T follicular helper cell (primary cell): Measurements from ENCODE around the gene MBTPS1.

Experiments used
- DNase-seq: peaks from one replicate; pipeline ENCODE4 v3.0.0-alpha.2; 2020; ENCODE audit warnings: low read depth

Gene MBTPS1

DNA sequence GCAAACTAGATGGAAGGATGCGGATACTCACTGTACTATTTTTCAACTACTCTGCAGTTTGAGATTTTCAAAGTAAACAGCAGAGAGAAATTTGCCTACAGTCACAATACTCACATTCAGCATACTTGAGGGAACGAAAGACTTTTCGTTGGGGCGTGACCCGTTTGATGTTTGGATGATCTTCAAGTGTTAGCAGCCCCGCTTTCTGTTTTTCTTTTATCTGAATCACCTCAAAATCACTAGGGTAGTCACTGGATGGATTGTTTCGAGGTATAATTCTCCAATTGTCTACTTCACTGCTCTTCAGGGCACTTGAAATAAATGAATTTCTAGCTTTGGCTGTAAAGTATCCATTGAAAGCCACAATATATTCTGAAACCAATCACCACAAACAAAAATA, 17.8 kb downstream of the MBTPS1 start:
- DNase-seq, result no peak

DNA sequence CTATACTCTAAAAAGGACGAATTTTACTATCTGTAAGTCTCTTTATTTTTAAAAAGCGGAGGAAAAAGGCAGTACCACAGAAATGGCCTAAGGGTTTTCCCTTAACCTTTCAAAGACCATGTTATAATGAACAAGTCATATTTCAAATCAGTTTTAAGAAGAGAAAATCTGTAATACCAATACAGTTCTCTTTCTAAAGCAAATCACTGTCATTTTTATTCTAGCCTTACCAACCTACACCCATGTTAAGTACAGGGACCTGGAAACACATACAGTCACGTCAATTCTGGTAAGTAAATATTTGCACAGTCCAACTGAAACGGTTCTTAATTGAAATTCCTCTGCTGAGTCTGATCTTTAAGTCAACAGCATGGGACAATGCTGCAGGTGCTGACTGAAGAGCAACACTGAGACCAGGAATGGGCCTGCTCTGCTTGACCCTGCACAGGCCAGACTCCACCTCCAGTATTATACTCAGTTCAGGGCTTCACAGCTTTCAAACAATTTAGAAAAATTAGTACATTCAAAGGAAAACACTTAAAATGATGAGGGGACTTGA, 20.2 kb downstream of the MBTPS1 start:
- DNase-seq, result no peak

DNA sequence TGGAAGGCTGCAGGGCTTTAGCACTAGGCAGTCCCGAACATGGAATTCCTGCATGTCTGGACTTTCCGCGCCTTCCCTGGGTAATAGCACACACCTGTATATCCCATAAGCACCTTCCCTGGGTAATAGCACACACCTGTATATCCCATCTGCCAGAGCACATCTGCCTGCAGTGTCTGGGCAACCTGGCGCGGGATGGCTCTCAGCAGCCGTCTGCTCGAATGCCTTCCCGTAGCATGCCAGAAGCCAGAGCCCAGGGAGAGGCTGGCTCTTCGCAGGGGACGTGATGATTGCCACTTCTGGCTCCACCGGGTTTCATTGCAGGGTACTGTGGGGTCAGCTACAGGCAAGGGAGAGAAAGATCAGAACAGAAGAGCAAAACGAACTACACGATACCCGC, 21.3 kb downstream of the MBTPS1 start:
- no peak for DNase-seq

DNA sequence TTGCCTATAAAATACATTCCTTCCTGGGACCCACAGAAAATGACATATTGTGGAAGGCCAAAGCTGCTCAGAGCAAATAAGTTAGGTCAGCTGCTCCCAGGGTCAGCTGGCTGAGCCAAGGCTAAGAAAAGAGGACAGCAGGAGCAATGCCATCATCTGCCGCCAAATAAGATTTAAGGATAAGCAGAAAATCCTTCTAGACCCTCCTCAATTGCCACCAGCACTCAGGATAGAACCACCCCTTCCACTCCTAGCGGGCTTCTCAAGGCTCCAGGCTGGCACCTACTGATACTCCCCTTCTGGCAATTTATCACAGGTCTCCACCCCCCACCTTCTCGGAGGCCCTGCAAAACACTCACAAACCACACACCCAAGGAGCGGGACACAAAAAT, 22.9 kb downstream of the MBTPS1 start:
- DNase-seq, result no peak

DNA sequence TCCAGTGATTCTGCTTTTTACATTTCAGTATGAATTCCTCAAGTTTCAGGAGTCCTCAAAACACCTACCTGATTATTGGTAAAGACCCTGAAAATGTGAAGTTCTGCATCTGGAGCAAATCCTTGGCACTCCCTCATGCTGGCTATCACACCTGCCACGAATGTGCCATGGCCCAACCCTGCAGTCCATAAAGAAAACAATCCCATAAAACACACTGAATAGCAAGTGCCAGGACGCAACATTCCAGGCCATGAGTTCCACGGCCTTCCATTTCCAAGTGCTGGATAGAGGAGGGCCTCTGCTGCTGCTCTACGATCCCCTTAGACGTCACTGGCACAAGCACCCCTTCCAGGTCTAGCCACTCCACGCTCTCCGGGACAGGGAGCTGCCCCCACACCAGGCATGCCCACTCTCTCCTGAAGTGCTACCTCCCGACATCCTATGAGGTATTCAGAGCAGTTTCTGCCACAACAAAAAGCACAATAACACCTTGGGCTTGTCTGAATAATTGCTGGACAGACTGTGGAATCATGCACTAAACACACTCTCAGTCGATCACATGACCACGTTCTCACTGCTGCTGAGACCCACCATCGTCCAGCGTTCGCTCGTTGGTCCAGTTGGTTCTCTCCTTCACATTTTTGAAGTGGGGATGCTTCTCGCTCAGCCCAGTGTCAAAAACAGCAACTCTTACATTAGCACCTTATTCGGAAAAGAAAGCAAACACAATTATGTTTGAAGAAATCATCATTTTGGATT, 23.4 kb downstream of the MBTPS1 start:
- DNase-seq, result no peak

DNA sequence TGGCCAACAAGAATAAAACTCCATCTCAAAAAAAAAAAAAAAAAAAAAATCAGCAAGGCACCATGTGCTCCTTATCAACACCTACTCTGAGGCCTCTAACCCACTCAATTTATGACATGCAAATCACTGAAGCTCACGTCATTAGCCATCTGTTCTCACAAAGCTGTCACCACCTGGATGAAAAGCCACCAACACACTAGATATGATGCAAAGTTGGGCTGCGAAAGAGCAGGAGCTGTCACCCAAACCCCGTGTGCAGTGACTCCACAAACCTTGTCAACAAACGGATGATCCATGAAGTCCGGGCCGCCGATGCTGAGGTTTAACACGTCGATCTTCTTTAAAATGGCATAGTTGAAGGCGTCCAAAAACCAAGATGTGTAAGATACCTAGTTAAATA, 25.3 kb downstream of the MBTPS1 start:
- no peak for DNase-seq

DNA sequence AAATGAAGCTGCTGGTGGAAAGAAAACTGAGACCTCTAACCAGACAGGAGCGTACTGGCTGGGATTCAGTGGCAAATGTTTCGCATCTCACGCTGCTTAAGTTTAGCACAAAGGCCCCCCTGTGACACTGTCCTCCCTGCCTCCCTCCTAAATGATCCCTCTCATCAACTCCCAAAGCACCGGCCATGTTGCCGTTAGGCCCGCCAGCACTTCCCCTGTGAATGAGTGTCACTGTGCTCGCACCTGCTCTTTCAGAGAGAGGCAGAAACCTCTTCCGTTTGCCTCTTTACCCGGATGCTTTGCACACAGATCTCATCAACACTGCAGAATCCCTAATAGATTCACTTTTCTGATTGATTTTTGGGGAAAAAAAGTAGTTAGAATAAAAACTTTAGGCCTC, 26.5 kb downstream of the MBTPS1 start:
- DNase-seq, result no peak

DNA sequence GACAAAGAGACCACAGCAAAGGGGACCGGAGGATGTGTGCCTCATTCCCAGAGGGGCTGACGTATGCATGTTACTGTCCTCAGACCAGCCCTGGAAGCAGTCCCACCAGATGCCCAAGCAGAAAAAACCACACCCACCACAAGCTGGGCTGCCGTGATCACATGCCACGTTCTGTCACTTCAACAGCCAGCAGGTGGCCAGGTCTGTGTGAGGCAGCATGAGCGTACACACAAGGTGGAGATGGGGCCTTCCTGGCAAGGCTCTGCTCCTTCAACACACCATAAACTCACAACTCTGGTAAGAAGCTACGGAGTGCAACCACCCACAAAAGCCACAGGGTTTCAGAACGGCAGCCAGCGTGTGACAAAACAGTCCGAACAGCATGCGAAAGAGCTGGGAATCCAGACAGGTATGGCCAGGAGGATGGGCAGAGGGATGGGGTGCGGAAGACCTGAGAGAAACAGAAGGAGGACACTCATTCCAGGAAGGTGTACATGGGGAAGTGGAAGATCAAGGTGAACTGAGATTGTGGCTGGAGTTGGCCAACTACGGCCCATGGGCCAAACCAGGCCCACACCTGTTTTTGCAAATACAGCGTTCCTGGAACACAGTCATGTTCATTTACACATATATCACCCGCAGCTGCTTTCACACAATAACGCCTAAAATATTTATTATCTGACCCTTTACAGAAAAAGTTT, 27.9 kb downstream of the MBTPS1 start:
- DNase-seq, result peak; percentile 19

DNA sequence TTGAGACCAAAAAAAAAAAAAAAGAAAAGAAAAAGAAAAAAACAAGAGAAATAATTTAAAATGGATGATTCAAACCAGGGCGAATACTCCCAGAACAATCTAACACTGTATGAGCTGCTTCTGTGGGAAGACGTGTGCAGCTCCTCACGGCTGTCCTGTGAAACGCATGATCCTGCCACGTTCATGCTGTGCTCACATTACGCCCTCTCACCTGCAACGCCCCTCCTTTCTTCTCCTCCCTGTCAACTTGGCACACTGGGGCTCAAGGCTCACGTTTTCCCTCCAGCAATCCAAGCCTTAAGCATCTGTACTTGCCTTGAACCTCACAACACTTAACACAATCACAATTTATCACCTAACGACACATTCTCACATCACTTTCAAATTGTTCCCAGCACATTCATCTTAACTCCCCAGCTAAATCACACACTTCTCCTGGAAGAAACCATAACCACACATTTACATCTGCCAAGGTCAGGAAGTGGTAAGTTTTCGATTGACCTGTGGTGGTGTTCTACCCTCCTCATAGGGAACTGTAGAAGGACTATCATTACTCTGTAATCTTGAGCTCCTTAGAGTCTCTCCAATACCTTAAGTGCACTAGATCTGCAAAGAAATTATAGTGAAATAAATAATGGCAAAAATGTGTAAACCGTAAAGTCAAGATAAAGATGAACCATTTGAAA, 29.1 kb downstream of the MBTPS1 start:
- DNase-seq, result no peak

DNA sequence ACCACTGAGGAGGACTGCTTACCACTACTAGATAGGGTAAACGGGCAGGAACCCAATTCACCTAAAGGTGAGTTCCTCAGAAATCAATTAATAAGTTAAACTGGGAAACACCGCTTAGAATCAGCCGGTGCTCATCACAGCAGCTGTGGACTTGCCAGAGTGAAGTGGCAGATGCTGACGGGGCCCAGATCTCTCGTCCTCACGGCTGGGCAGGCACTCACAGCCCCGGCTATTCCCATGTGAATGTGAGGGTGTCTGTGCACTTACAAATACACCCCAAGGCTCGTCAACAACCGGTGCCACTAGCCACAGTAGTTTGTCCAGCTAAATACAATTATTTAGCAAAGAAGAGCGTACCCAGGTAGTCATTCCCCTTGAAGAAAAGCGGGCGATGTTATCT, 29.7 kb downstream of the MBTPS1 start:
- no peak for DNase-seq

DNA sequence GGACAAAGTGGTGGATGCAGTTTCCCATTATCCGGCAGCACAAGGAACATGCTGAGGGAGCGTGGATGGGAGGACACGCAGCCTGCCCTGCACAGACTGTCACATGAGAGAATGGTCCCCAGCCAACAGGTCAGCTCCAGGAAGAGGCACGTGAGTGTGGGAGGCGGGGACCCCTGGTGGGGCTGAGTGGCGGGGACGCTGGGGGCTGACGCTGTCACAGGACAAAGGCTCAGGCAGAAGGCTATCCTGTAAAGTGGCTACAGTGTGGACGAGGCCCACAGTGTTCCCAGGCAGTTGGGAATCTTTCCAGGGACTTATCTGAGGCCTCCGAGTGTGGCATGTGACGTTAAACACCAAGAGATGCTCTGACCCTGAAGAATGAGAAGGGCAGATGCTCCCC, 30.4 kb downstream of the MBTPS1 start:
- DNase-seq, result no peak

DNA sequence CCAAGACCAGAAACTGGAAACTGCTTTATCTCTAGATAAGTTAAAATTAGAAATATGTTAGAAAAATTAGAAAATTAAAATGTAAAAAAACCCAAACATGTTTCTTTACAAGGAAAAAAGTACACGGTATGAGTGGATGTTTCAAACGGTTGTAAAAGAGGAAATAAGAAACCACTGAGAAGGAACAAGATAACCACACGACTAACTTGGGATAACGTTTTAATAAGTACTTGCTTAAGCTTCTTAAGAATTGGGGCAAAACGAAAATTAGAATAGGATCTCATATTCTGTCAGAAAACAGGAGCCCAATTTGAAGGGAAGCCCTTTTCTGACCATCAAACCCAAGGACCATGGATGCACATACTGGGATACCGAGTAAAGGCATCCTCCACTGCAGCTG, 31.0 kb downstream of the MBTPS1 start:
- DNase-seq, result no peak

DNA sequence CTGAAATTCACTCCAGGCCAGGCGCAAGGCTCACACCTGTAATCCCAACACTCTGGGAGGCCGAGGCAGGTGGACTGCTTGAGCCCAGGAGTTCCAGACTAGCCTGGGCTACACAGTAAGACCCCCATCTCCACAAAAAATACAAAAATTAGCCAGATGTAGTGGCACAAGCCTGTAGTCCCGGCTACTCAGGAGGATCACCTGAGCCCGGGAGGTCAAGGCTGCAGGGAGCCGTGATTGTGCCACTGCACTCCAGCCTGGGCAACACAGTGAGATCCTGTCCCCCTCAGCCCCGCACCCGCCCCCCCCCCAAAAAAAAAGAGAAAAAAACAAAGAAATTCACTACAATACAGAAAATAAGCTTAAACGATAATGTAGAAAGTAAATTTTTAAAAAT, 31.5 kb downstream of the MBTPS1 start:
- DNase-seq, result no peak

DNA sequence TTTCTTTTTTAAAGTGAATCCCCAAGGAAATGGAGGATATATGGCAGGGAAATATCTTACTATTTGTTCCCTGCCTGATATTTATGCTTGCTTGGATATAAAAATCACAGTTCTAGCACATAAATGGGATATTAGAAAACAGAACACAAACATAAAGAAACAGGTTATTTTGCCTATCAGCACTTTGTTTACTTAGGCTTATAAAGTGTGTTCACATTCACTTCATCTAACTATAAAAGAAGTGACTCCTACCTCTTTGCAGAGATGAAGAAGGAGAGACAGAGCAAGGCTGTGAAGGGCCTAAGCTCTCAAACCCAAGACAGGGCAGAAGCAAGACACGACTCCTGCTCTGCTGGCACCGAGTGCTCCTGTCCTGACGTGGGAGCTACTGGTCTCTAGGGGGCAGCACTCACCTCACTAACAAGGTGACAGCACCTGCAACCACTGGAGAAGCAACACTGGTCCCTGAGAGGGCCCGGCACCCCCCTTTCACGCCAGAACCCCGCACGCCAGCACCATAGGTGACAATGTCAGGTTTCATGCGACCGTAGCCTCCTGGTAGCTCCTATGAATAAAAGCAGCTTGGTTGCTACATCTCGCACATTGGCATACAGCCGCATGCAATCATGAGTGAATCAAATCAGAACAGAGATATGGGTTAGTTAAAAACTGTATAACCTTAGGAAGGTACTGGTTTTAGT, 32.0 kb downstream of the MBTPS1 start:
- DNase-seq, result peak; percentile 56

DNA sequence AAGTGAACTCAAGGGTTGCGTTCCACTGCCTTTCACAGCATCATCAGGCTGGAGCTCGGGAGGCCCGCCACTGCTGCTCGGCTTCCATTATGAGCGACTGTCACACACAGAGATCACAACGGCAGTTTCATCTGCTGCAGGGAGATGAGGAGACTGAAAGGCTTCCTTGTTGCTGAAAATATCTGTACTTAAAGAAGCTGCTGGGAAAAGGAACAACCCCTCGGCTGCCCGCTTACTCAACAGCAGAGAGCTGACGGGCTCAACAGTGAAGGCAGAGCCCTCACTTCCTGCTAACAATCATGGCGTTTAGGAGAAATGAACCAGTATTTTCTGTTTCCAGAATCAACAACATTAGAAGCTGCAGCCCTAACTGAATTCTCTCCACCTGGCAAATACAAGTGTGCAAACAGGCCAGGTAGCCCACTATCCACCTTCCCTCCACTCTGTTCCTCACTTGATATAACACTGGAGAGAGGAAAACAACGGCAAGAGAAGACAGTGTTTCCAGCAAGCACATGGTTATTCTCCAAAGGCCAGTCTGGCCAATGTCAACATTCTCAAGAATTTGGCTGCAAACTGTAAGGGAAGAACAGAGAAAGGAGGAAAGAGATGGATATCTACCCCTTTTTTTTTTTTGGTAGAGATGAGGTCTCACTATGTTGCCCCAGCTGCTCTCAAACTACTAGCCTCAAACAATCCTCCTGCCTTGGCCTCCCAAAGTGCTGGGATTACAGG, 33.7 kb downstream of the MBTPS1 start:
- no peak for DNase-seq

DNA sequence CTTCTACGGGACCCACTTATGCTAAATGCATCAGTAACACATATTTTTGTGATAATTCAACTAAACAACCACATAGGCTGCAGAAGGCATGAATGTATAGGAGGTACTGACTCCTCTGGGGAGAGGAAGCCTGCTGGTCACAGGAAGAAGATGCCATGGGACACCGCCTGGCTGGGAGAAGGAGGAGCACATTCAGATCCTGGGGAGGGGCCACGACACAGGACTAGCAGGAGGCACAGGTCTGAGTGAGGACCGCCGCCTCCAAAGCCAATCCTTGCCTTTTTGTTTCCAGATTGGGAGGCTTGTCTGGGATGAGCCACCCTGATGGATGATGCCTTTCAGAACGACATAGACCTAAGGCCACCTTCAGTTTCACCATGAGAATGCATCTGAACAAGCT, 34.6 kb downstream of the MBTPS1 start:
- no peak for DNase-seq

DNA sequence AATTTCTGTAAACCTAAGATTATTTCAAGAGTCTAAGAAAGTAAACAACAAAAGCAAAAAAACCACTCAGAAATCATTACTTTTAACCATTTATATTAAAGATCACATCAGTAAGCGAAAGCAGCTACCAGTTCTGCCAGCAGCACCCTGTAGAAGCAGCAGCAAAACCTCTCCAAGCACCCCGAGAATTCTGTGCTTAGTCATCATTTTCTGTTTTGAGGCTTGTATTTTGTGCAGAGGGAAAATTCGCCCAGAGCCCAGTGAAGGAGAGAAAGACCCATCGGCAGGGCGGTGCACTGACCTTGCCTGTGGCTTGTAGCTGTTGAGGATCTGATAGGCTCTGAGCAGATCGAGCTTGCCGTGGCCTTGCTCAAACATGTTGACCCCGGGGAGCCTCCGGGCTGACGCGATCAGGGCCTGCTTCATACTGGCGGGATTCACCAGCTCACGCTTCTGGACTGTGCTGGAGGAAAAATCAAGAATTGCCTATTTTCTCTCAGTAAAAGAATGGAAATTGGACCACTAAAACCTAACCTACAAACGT, 35.2 kb downstream of the MBTPS1 start:
- no peak for DNase-seq

DNA sequence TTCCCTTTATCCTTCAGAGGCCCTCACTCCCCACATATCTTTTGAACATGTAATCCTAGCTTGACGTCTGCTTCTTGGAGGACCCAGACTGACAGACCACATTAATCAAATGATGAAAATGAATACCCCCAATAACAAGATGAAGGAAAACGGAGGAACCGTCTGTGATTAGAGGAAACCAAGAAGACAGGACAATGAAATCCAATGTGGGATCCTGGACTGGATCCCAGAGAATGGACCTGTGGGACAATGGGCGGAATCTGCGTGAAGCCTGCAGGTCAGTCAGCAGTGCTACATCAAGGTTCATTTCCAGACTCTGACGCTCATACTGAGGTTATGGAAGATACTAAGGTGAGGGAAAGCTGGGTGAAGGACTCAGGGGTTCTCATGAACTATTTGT, 35.9 kb downstream of the MBTPS1 start:
- no peak for DNase-seq

DNA sequence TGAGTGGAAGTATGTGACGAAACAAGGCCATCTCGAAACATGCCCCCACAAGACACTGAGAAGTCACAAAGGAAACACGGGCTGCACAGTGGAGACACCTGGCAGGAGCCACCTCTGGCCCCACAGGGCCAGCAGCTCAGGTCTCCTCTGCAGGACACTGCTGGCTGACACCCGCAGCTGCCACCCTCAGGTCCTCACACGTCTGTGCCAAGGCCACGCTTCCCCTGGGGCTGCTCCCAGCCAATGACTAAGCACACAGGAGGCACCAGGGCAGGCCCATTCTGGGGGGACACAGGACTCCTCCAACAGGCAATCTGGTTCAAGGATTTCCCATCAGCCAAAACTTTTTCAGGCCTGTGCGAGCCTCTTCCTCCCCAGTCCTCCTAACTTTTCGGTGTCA, 36.4 kb downstream of the MBTPS1 start:
- no peak for DNase-seq

DNA sequence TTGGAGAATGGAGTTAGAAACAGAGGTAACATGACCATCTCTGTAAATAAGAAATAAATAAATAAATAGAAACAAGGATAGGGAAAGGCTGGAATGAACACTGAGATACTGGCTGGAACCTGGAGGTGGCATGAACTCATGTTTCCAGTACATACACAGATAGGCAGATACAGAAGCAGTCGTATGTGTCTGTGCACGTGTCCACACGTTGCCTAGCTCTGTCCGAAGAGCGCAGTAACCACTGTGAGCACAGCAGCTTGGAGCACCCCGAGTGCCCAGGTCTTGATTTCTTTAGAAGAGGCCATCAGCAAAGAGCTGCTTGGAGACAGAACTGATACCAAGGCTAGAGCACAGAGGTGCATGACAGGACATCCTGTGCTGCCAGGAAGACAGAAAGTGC, 37.1 kb downstream of the MBTPS1 start:
- no peak for DNase-seq

DNA sequence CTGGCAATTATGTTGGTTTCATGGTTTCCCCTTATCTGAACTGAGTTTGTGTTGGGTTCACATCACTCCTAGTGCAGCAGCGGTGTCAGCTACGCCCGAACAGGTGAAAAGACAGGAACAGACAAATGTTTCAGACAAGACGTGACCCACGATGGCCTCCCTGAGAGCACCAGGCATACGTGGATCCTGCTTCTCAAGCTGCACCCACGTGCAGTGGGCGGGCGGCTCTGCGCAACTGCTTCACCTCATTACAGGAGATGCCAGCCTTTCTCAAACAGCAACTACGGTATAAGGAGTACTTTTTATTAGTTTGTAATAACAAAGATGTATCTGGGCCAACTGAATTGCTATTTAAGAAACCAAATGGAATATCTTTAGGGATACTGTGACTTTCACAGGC, 41.4 kb downstream of the MBTPS1 start:
- DNase-seq, result no peak
